ENCODE measurements around the gene LRP8. TPM values are rescaled to one million over a fixed set of nuclear protein-coding genes. Genes with fewer than 3 reads are reported as not detected.
A peak's percentile ranks its signal among the peaks of the same experiment; 100 is the strongest.

Gene LRP8
- total RNA-seq, 1 donor from 2014 or later, result 7.1 TPM

DNA sequence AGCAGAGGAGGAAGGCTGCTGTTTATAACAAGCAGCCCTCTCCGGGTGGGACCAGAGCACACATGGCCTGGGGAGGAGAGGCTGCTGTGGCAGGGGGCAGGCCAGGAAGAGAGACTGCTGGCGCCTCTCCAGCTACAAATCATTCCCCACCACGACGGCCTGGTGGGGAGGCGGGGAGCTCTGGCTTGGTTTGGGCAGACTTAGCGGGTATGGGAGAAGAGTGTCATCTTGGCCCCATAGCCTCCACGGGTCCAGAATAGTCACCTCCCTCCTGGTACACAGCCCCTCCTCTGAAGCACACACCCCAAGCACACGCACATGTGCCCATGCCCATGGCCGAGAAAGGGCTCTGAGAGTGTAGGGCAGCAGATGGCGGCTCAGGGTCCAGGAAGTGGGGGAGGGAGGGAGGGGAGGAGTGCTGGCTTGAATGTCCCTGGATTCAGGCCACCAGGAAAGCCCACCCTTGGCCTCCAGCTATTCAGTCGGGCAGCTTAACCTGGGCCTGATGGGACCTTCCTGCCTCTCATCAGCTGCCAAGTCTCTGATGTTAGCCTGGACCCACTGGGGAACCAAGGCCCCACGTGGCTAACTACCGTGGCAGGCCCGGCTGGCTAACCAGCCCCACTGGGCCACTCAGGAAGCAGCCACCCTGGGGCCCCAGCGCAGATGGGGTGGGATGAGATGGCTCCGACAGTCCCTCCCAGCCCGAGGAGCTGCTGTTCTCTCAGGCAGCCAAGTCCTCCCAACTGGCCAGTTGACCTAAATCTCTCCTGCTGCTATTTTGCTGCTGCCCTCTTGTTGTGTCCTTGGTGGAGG, 10.9 kb downstream of the LRP8 start:
- Mint-ChIP-seq H3K27me3 (ENCODE audit: low read depth) (no peaks in the 10 kb centered on the region), H3K27ac (ENCODE audit: unreplicated experiment) (no peak overlapping the region), H3K9me3 (ENCODE audit: low read depth) (no peaks in the 10 kb centered on the region), H3K36me3 (ENCODE audit: low read depth) (peaks cover under 1% of the 10 kb centered on the region), H3K4me3 (ENCODE audit: unreplicated experiment) (no peak overlapping the region), H3K4me1 (ENCODE audit: low read depth) (no peaks in the 10 kb centered on the region)
- TF ChIP-seq, protein P1, sequence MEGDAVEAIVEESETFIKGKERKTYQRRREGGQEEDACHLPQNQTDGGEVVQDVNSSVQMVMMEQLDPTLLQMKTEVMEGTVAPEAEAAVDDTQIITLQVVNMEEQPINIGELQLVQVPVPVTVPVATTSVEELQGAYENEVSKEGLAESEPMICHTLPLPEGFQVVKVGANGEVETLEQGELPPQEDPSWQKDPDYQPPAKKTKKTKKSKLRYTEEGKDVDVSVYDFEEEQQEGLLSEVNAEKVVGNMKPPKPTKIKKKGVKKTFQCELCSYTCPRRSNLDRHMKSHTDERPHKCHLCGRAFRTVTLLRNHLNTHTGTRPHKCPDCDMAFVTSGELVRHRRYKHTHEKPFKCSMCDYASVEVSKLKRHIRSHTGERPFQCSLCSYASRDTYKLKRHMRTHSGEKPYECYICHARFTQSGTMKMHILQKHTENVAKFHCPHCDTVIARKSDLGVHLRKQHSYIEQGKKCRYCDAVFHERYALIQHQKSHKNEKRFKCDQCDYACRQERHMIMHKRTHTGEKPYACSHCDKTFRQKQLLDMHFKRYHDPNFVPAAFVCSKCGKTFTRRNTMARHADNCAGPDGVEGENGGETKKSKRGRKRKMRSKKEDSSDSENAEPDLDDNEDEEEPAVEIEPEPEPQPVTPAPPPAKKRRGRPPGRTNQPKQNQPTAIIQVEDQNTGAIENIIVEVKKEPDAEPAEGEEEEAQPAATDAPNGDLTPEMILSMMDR (IDR thresholded peaks at IDR 0.05), result no peak
- DNase-seq (ENCODE audit: low spot score), result peak; percentile 75

DNA sequence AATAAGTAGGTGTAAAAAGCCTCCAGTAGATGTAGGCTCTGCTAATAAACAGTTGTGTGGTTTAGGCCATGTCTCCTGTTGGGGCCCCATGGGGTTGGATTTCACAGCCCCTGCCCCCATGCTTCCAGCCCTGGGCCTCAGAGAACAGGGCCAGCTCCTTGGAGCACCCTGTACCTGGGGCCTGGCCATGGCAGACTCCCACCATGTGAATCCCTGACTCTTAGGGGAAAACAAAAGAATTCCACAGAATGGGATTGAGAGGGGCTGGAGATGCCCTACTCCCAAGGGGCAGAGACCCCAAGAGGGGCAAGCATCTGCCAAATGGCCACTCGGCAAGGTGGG, 11.5 kb downstream of the LRP8 start:
- Mint-ChIP-seq H3K4me1 (ENCODE audit: low read depth) (peaks cover 2% of the 10 kb centered on the region), H3K27me3 (ENCODE audit: low read depth) (no peaks in the 10 kb centered on the region), H3K36me3 (ENCODE audit: low read depth) (no peaks in the 10 kb centered on the region), H3K27ac (ENCODE audit: unreplicated experiment) (no peak overlapping the region), H3K9me3 (ENCODE audit: low read depth) (no peaks in the 10 kb centered on the region), H3K4me3 (ENCODE audit: unreplicated experiment) (no peak overlapping the region)
- TF ChIP-seq, protein P1 (IDR thresholded peaks at IDR 0.05), result no peak
- peak; percentile 28 for DNase-seq (ENCODE audit: low spot score)

DNA sequence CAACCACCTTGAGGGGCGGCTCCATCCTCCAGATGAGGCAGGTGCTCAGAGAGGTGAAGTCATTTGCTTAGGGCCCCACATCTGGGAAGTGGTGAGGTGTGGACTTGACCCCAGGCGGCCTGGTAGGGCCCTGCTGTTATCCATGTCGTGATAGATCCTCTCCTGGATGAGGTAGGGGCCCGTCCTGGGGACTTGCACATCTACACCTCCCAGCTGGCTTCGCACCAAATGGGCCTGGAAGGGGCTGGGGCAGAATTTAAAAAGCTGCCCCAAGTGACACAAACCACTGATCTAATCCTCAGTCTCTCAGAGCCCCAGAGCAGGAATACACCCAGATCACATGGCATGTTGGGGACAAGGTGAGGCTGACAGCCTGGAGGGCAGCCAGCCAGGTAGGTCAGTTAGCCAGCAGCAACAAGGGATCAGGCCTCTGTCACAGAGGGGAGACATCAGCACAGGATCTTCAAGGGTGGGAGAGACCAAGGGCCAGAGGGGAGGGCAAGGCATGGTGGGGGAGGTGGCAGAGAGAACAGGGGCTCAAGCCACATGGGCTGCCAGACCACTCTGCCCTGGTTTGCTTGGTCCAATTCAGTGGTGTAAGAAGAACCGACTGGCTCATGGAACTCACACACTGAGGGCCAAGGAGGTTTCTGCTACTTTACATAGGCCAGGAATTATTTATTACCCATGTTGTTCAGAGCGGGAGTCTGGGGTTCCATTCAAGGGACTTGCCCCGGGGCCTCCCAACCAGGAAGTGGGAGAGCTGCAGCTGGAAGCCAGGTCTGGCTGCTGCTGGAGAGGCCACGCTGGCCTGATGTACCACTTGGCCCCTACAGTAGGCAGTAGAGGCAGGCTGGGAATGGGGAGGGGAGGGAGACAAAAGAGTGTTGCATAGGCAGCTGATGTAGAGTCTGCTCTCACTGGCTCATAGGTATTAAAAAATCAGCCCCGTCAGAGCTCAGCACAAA, 12.1 kb downstream of the LRP8 start:
- Mint-ChIP-seq H3K4me1 (ENCODE audit: low read depth) (peaks cover 2% of the 10 kb centered on the region), H3K4me3 (ENCODE audit: unreplicated experiment) (no peak overlapping the region), H3K9me3 (ENCODE audit: low read depth) (no peaks in the 10 kb centered on the region), H3K36me3 (ENCODE audit: low read depth) (no peaks in the 10 kb centered on the region), H3K27ac (ENCODE audit: unreplicated experiment) (no peak overlapping the region), H3K27me3 (ENCODE audit: low read depth) (no peaks in the 10 kb centered on the region)
- DNase-seq (ENCODE audit: low spot score), result peak; percentile 79
- TF ChIP-seq, protein P1 (IDR thresholded peaks at IDR 0.05), result peak; percentile 13

DNA sequence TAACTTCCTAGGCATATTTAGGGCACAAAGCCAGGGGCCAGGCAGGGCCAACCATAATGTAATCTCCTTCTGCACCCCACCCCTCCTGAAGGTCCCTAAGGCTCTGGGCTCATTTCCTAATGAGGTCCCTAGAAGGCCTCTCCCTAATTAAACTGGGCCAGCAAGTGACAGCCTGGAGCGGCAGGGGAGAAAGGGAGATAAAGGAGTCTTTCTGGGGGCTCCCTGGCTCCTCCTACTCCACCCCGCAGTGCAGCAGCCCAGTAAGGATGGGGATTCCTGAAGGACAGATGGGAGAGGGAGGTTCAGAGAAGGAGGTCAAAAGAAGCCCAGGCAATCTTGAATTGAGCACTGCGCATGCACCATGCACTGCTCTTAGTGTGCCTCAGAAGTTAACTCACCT, 12.8 kb downstream of the LRP8 start:
- H3K27ac Mint-ChIP-seq (ENCODE audit: unreplicated experiment), result no peak overlapping the region
- no peaks in the 10 kb centered on the region for H3K27me3 Mint-ChIP-seq (ENCODE audit: low read depth)
- no peak overlapping the region for H3K4me3 Mint-ChIP-seq (ENCODE audit: unreplicated experiment)
- peak; percentile 33 for DNase-seq (ENCODE audit: low spot score)
- H3K4me1 Mint-ChIP-seq (ENCODE audit: low read depth), result peaks cover 2% of the 10 kb centered on the region
- TF ChIP-seq, protein P1 (IDR thresholded peaks at IDR 0.05), result no peak
- H3K9me3 Mint-ChIP-seq (ENCODE audit: low read depth), result no peaks in the 10 kb centered on the region
- no peaks in the 10 kb centered on the region for H3K36me3 Mint-ChIP-seq (ENCODE audit: low read depth)

DNA sequence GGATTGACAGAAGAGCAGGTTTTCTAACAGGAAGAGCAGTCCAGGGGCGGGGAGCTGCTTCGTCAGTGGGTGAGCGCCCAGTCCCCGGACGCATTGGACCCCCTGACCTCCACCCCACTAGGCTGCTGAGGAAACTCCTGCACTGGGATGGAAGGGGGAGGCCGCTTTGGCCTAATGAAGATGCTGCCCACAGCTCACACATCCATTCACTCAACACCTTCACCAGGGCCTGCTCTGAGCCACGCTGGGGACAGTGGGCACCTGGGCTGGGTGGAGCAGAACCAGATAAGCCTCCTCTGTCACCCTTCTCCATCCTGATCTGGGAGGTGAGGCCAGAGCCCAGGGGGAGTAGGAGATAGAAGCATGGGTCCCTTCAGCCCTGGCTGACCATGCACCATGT, 13.3 kb downstream of the LRP8 start:
- DNase-seq (ENCODE audit: low spot score), result peak; percentile 46
- no peaks in the 10 kb centered on the region for H3K27me3 Mint-ChIP-seq (ENCODE audit: low read depth)
- H3K9me3 Mint-ChIP-seq (ENCODE audit: low read depth), result no peaks in the 10 kb centered on the region
- H3K27ac Mint-ChIP-seq (ENCODE audit: unreplicated experiment), result no peak overlapping the region
- peaks cover 2% of the 10 kb centered on the region for H3K4me1 Mint-ChIP-seq (ENCODE audit: low read depth)
- TF ChIP-seq, protein P1 (IDR thresholded peaks at IDR 0.05), result no peak
- no peak overlapping the region for H3K4me3 Mint-ChIP-seq (ENCODE audit: unreplicated experiment)
- no peaks in the 10 kb centered on the region for H3K36me3 Mint-ChIP-seq (ENCODE audit: low read depth)

All from chondrocyte (in vitro differentiated cells).